H9 (cell line): ENCODE measurements around the gene NFIX. TPM values are rescaled to one million over a fixed set of nuclear protein-coding genes. Genes with fewer than 3 reads are reported as not detected.
A peak's percentile ranks its signal among the peaks of the same experiment; 100 is the strongest.

Experiments used
- DNase-seq: peaks from one replicate; pipeline ENCODE4 v3.0.0-alpha.2; 2017
- H2AFZ ChIP-seq: one replicate; pipeline ENCODE4 v1.6.1; 2013; ENCODE audit warnings: mild to moderate bottlenecking, low read length, control low read depth, moderate library complexity
- H2AK5ac ChIP-seq: 2 replicates; pipeline ENCODE4 v1.6.1; 2013; ENCODE audit warnings: low read length, control low read depth, mixed read lengths; ENCODE audit not compliant: insufficient read length
- H2BK120ac ChIP-seq: one replicate; pipeline ENCODE4 v1.6.1; 2013; ENCODE audit warnings: low read depth, mild to moderate bottlenecking, low read length, control low read depth, inconsistent platforms; ENCODE audit not compliant: poor library complexity, severe bottlenecking
- H2BK12ac ChIP-seq: 2 replicates; pipeline ENCODE4 v1.6.1; 2013; ENCODE audit warnings: low read length, control low read depth, mixed read lengths, low read depth; ENCODE audit not compliant: insufficient read length
- H2BK15ac ChIP-seq: 2 replicates; pipeline ENCODE4 v1.6.1; 2013; ENCODE audit warnings: low read depth, low read length, control low read depth
- H2BK20ac ChIP-seq: one replicate; pipeline ENCODE4 v1.6.1; 2013; ENCODE audit warnings: low read depth, mild to moderate bottlenecking, low read length, control low read depth, inconsistent platforms; ENCODE audit not compliant: poor library complexity, severe bottlenecking
- H2BK5ac ChIP-seq: 2 replicates; pipeline ENCODE4 v1.6.1; 2013; ENCODE audit warnings: low read length, control low read depth, mixed read lengths; ENCODE audit not compliant: insufficient read length
- H3K14ac ChIP-seq: 2 replicates; pipeline ENCODE4 v1.6.1; 2013; ENCODE audit warnings: low read length, control low read depth; ENCODE audit not compliant: insufficient read depth
- H3K18ac ChIP-seq: 2 replicates; pipeline ENCODE4 v1.6.1; 2013; ENCODE audit warnings: low read depth, mild to moderate bottlenecking, mixed read lengths, low read length, control low read depth; ENCODE audit not compliant: insufficient read length
- H3K23ac ChIP-seq: 2 replicates; pipeline ENCODE4 v1.6.1; 2013; ENCODE audit warnings: low read length, control low read depth, mixed read lengths, low read depth; ENCODE audit not compliant: insufficient read length
- H3K23me2 ChIP-seq: 2 replicates; pipeline ENCODE4 v1.6.1; 2013; ENCODE audit warnings: low read depth, mild to moderate bottlenecking, mixed read lengths, low read length, control low read depth; ENCODE audit not compliant: insufficient read length, poor library complexity, severe bottlenecking
- H3K27ac ChIP-seq: 2 replicates; pipeline ENCODE4 v1.5.1; 2013; ENCODE audit warnings: low read length, control low read depth, mixed read lengths, low read depth; ENCODE audit not compliant: insufficient read length
- H3K27me3 ChIP-seq: 2 replicates; pipeline ENCODE4 v1.6.1; 2013; ENCODE audit warnings: low read length, control low read depth, inconsistent platforms; ENCODE audit not compliant: insufficient read depth
- H3K4ac ChIP-seq: 2 replicates; pipeline ENCODE4 v1.6.1; 2013; ENCODE audit warnings: low read depth, mild to moderate bottlenecking, control low read depth, inconsistent platforms, low read length, moderate library complexity
- H3K4me1 ChIP-seq: 2 replicates; pipeline ENCODE4 v1.6.1; 2013; ENCODE audit warnings: low read length, control low read depth, inconsistent platforms; ENCODE audit not compliant: insufficient read depth
- H3K4me2 ChIP-seq: 2 replicates; pipeline ENCODE4 v1.6.1; 2013; ENCODE audit warnings: low read length, control low read depth, mixed read lengths; ENCODE audit not compliant: insufficient read length, insufficient read depth
- H3K56ac ChIP-seq: 2 replicates; pipeline ENCODE4 v1.6.1; 2013; ENCODE audit warnings: low read depth, mild to moderate bottlenecking, mixed read lengths, low read length, control low read depth; ENCODE audit not compliant: insufficient read length
- H3K79me1 ChIP-seq: 2 replicates; pipeline ENCODE4 v1.6.1; 2013; ENCODE audit warnings: low read depth, mild to moderate bottlenecking, moderate library complexity, low read length, control low read depth, inconsistent platforms; ENCODE audit not compliant: insufficient read depth, poor library complexity, severe bottlenecking
- H3K79me2 ChIP-seq: 2 replicates; pipeline ENCODE4 v1.6.1; 2013; ENCODE audit warnings: low read length, control low read depth, inconsistent platforms; ENCODE audit not compliant: insufficient read depth
- H3K9ac ChIP-seq: 2 replicates; pipeline ENCODE4 v1.6.1; 2013; ENCODE audit warnings: low read length, control low read depth, mixed read lengths; ENCODE audit not compliant: insufficient read length; ENCODE audit errors: extremely low read depth
- H3K9me3 ChIP-seq: one replicate; pipeline ENCODE4 v1.6.1; 2013; ENCODE audit warnings: low read depth, low read length, inconsistent platforms; ENCODE audit not compliant: control insufficient read depth
- H3T11ph ChIP-seq: one replicate; pipeline ENCODE4 v1.6.1; 2013; ENCODE audit warnings: mild to moderate bottlenecking, low read length, control low read depth, inconsistent platforms
- H4K20me1 ChIP-seq: one replicate; pipeline ENCODE4 v1.6.1; 2013; ENCODE audit not compliant: control insufficient read depth, insufficient read length, insufficient read depth
- H4K5ac ChIP-seq: 2 replicates; pipeline ENCODE4 v1.6.1; 2013; ENCODE audit warnings: low read depth, mild to moderate bottlenecking, mixed read lengths, low read length, control low read depth; ENCODE audit not compliant: insufficient read length
- H4K8ac ChIP-seq: replicated peaks from 2 replicates; pipeline ENCODE4 v1.6.1; 2013; ENCODE audit warnings: low read length, control low read depth, mixed read lengths, low read depth; ENCODE audit not compliant: insufficient read length
- H4K91ac ChIP-seq: 2 replicates; pipeline ENCODE4 v1.6.1; 2013; ENCODE audit warnings: low read depth, mild to moderate bottlenecking, moderate library complexity, mixed read lengths, low read length, control low read depth; ENCODE audit not compliant: insufficient read length
- H3K27ac Mint-ChIP-seq, 3 experiments: 2 replicates in 2 of 3; 3 replicates in 1 of 3; pipeline ENCODE4 v1.8.0; 2020 to 2021; ENCODE audit warnings: mixed read lengths in 3 of 3, mild to moderate bottlenecking in 1 of 3, moderate library complexity in 1 of 3
- H3K27me3 Mint-ChIP-seq: 2 replicates; pipeline ENCODE4 v1.8.0; 2021; ENCODE audit warnings: low read depth, mild to moderate bottlenecking, moderate library complexity, mixed read lengths
- H3K36me3 Mint-ChIP-seq, 3 experiments: 2 replicates in 2 of 3; 3 replicates in 1 of 3; pipeline ENCODE4 v1.8.0; 2020 to 2021; ENCODE audit warnings: low read depth in 3 of 3, mixed read lengths in 3 of 3; ENCODE audit not compliant: insufficient read depth in 1 of 3
- H3K4me1 Mint-ChIP-seq, 2 experiments: 2 replicates each; pipeline ENCODE4 v1.8.0; 2020; ENCODE audit warnings: mixed read lengths in 2 of 2
- H3K4me3 Mint-ChIP-seq, 2 experiments: 2 replicates in 1 of 2; 3 replicates in 1 of 2; pipeline ENCODE4 v1.8.0; 2020 to 2021; ENCODE audit warnings: mild to moderate bottlenecking in 2 of 2, mixed read lengths in 2 of 2, moderate library complexity in 1 of 2
- H3K9me3 Mint-ChIP-seq, 2 experiments: 2 replicates in 1 of 2; 3 replicates in 1 of 2; pipeline ENCODE4 v1.8.0; 2020; ENCODE audit warnings: mild to moderate bottlenecking in 2 of 2, mixed read lengths in 2 of 2, moderate library complexity in 1 of 2
- WGBS: extraction: QIAGEN DNeasy Blood & Tissue Kit; methylation state at CpG from one replicate; pipeline ENCODE4 v1.1.7; 2013; ENCODE audit warnings: missing lambda C conversion rate, low lambda C conversion rate, mixed read lengths; ENCODE audit not compliant: insufficient read length; ENCODE audit errors: extremely low coverage; 5-methylcytosine and 5-hydroxymethylcytosine counted together
- total RNA-seq: library from RNA; stranded (reverse); gene quantifications from 2 replicates; pipeline ENCODE4 v1.2.1, GENCODE V29; 2021
- TF ChIP-seq, protein P1 (sequence below): fragments of 200-600 bp; sonication (generic); conservative IDR thresholded peaks from 3 replicates; pipeline ENCODE4 v1.8.0; 2021; ENCODE audit warnings: antibody characterized with exemption, mild to moderate bottlenecking

The NFIX gene
- total RNA-seq, 1 experiment from 2014 or later: 0.31 TPM

- no peak overlapping the region for H2BK5ac ChIP-seq
- H4K5ac ChIP-seq: no peak overlapping the region
- H3K23me2 ChIP-seq: peaks cover 7% of the 10 kb centered on the region
- H3K79me2 ChIP-seq: no peaks in the 10 kb centered on the region
- TF ChIP-seq, protein P1, sequence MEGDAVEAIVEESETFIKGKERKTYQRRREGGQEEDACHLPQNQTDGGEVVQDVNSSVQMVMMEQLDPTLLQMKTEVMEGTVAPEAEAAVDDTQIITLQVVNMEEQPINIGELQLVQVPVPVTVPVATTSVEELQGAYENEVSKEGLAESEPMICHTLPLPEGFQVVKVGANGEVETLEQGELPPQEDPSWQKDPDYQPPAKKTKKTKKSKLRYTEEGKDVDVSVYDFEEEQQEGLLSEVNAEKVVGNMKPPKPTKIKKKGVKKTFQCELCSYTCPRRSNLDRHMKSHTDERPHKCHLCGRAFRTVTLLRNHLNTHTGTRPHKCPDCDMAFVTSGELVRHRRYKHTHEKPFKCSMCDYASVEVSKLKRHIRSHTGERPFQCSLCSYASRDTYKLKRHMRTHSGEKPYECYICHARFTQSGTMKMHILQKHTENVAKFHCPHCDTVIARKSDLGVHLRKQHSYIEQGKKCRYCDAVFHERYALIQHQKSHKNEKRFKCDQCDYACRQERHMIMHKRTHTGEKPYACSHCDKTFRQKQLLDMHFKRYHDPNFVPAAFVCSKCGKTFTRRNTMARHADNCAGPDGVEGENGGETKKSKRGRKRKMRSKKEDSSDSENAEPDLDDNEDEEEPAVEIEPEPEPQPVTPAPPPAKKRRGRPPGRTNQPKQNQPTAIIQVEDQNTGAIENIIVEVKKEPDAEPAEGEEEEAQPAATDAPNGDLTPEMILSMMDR: no peak
- H3K4me2 ChIP-seq: peak overlapping the region; percentile 29
- no peak overlapping the region for H3K4ac ChIP-seq
- Mint-ChIP-seq H3K27ac (peak overlapping the region in 1 of 3 experiments; percentile 8; a peak in 1 of 7 replicates), H3K36me3 (no peaks in the 10 kb centered on the region), H3K9me3 (peaks cover 3 to 10% of the 10 kb centered on the region in 2 experiments; a peak in 2 of 5 replicates), H3K4me1 (peaks cover 50 to 87% of the 10 kb centered on the region in 2 experiments), H3K4me3 (peak overlapping the region in 1 of 2 experiments; percentile 36; a peak in 3 of 5 replicates), H3K27me3 (peaks cover 100% of the 10 kb centered on the region)
- no peak overlapping the region for H2BK120ac ChIP-seq
- H3K9me3 ChIP-seq: no peaks in the 10 kb centered on the region
- H3K18ac ChIP-seq: no peak overlapping the region
- H2BK12ac ChIP-seq: no peak overlapping the region
- peaks cover 81% of the 10 kb centered on the region for H3K27me3 ChIP-seq
- no peak overlapping the region for H3K23ac ChIP-seq
- no peak overlapping the region for H3K27ac ChIP-seq
- no peak overlapping the region for H2BK20ac ChIP-seq
- no peak overlapping the region for H2BK15ac ChIP-seq
- no peak overlapping the region for H4K8ac ChIP-seq
- peaks cover 8% of the 10 kb centered on the region for H3K4me1 ChIP-seq
- no peak overlapping the region for H2AK5ac ChIP-seq
- H4K20me1 ChIP-seq: peaks cover 2% of the 10 kb centered on the region
- peak; percentile 88 for DNase-seq
- H4K91ac ChIP-seq: no peak overlapping the region
- H2AFZ ChIP-seq: no peak overlapping the region
- no peak overlapping the region for H3T11ph ChIP-seq
- H3K14ac ChIP-seq: no peak overlapping the region
- H3K79me1 ChIP-seq: no peaks in the 10 kb centered on the region
- no CpG with 5 or more reads among the region's 7 CpGs for WGBS
- no peak overlapping the region for H3K9ac ChIP-seq
- no peak overlapping the region for H3K56ac ChIP-seq
Observed at GRCh38 chr19:13020002-13020414, 24.7 kb downstream of the NFIX start.
